ENCODE results near the gene CLPX.
"Not testable (repeated sequence)": the region's sequence is repeated elsewhere in the genome, so short reads cannot be mapped to it uniquely, and the experiment has no call there.

The CLPX gene

GRCh38 chr15:65184305-65184867 lies 756 bp downstream of the CLPX start:
- DNase-seq (ENCODE audit: low spot score), result peak; percentile 60
- CTCF ChIA-PET, result interaction anchor here (0.6 to 1.3 kb wide), 4 partner anchors 27 to 1029 kb away, joined by 3 to 7 read pairs (median 3); no protein-coding TSS in a partner anchor
- POLR2A ChIA-PET (ENCODE audit: low non-redundant PET), result no interaction called here
- peak overlapping the region; percentile 90 for H3K27ac ChIP-seq
- no peak for TF ChIP-seq CTCF (conservative IDR thresholded peaks at IDR 0.05; ENCODE audit: low read depth)

- CTCF ChIA-PET, result interaction anchor here (0.7 kb wide), 1 partner anchor 87 kb away, joined by 3 read pairs; no protein-coding TSS in a partner anchor
- no peak for DNase-seq (ENCODE audit: low spot score)
- POLR2A ChIA-PET (ENCODE audit: low non-redundant PET), result no interaction called here
- peak; percentile 24; the same call in 1 of the 2 replicates for TF ChIP-seq CTCF (conservative IDR thresholded peaks at IDR 0.05; ENCODE audit: low read depth)
- no peak overlapping the region; the same call in 1 of the 2 replicates for H3K27ac ChIP-seq
Observed at GRCh38 chr15:65183865-65184159, 1.3 kb downstream of the CLPX start.

- TF ChIP-seq CTCF (conservative IDR thresholded peaks at IDR 0.05; ENCODE audit: low read depth), result no peak
- no peak for DNase-seq (ENCODE audit: low spot score)
- peak overlapping the region; percentile 24; the same call in 1 of the 2 replicates for H3K27ac ChIP-seq
- ChIA-PET POLR2A (ENCODE audit: low non-redundant PET) (no interaction called here), CTCF (interaction anchor here (0.6 kb wide), 2 partner anchors 88 to 149 kb away, joined by 3 to 10 read pairs; no protein-coding TSS in a partner anchor)
Observed at GRCh38 chr15:65182538-65182937, 2.6 kb downstream of the CLPX start.

- CTCF ChIA-PET, result interaction anchor here (0.6 kb wide), 2 partner anchors 89 to 148 kb away, joined by 3 to 10 read pairs; no protein-coding TSS in a partner anchor
- POLR2A ChIA-PET (ENCODE audit: low non-redundant PET); H3K27ac ChIP-seq; DNase-seq (ENCODE audit: low spot score): not testable (repeated sequence)
Observed at GRCh38 chr15:65181582-65182353, 3.4 kb downstream of the CLPX start.

GRCh38 chr15:65180167-65180566 lies 5.0 kb downstream of the CLPX start:
- no peak overlapping the region for H3K27ac ChIP-seq
- CTCF ChIA-PET, result interaction anchor here (0.6 kb wide), 1 partner anchor 63 kb away, joined by 6 read pairs; no protein-coding TSS in a partner anchor
- POLR2A ChIA-PET (ENCODE audit: low non-redundant PET), result no interaction called here
- no peak for TF ChIP-seq CTCF (conservative IDR thresholded peaks at IDR 0.05; ENCODE audit: low read depth)
- DNase-seq (ENCODE audit: low spot score), result no peak

GRCh38 chr15:65177901-65178300 lies 7.2 kb downstream of the CLPX start:
- ChIA-PET CTCF (no interaction called here), POLR2A (ENCODE audit: low non-redundant PET) (no interaction called here)
- DNase-seq (ENCODE audit: low spot score), result peak; percentile 26
- no peak for TF ChIP-seq CTCF (conservative IDR thresholded peaks at IDR 0.05; ENCODE audit: low read depth)
- H3K27ac ChIP-seq, result peak overlapping the region; percentile 41

- ChIA-PET POLR2A (ENCODE audit: low non-redundant PET) (no interaction called here), CTCF (no interaction called here)
- no peak for TF ChIP-seq CTCF (conservative IDR thresholded peaks at IDR 0.05; ENCODE audit: low read depth)
- DNase-seq (ENCODE audit: low spot score), result no peak
- H3K27ac ChIP-seq, result no peak overlapping the region
Observed at GRCh38 chr15:65176056-65176455, 9.1 kb downstream of the CLPX start.
